Midbrain (tissue), 1 donor: ENCODE data around the gene RASA2.
A peak's percentile ranks its signal among the peaks of the same experiment; 100 is the strongest.
"Not testable (repeated sequence)": the region's sequence is repeated elsewhere in the genome, so short reads cannot be mapped to it uniquely, and the experiment has no call there.

Experiments
- DNase-seq: peaks from one replicate; lab custom pipeline; 2025; lab: John Stamatoyannopoulos, UW

The RASA2 gene

GRCh38 chr3:141456301-141456625, 30.6 kb upstream of the RASA2 start:
- no peak for DNase-seq

GRCh38 chr3:141457624-141458236, 29.1 kb upstream of the RASA2 start:
- no peak for DNase-seq

DNA sequence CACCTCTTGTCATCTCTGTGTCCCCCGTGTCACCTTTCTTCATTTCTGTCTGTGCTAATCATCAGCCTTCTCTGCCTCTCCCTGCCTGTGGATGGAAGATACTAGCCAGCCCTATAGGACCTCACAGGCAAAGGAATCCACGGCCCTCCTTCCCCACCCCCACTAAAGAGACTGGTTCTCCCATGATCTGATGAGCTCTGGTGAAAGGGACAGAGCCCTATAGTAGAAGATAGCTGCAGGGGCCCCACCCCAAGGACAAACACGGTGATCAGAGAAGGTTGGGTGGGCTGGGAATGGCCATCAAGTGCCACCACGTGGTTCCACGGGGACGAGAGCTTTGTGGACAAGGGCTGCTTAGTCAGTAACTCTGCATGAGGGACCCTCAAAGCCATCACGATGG, 27.8 kb upstream of the RASA2 start:
- DNase-seq = no peak

GRCh38 chr3:141460097-141460704, 26.6 kb upstream of the RASA2 start:
- peak; percentile 86 for DNase-seq

DNA sequence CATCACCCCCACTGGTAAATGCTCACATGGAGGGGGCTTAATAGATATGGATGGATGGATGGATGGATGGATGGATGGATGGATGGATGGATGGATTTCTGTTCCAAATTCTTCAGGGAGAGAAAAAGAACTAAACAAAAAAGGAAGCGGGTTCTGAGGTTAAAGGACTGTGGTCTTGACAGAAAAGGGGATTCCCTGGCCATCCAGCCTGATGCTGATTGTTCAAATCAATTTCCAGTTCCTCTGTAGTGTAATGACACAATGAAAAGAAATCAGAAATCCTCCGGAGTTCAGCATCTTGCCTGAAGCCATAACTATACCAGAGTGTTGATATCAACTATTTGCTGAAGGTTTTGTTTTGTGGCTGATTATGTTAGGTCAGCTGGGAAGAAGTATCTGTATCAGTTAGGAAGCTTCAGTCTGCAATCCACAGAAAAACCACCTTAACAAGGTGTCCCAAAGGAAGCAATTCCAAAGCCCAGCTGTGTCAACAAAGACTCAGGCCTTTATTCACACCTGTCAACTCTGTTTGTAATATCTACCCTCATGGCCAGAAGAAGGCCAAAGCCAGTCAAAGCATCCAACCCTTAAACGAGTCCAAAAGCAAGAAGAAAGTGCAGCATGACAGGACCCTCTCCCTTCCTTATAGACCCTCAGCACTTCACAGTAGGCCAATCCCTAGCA, 24.5 kb upstream of the RASA2 start:
- no peak for DNase-seq

DNA sequence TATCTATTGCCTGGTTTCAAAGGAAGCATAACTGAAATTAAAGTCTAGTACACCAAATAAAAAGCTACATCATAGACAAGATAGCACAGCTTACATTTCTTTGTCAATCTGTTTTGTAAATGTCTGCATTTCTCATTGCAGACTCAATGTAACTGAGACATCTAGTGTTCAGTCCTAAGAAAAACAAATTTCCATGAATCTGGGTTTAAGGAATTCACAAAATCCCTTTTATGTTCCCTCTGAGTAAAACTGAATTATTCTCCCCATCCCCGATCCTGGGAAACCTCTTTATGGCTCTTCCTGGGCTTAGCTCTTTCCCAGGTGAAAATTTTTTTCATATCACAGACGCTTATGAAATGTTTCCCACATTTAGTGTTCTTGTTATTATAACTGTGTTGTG, 21.6 kb upstream of the RASA2 start:
- DNase-seq = no peak

DNA sequence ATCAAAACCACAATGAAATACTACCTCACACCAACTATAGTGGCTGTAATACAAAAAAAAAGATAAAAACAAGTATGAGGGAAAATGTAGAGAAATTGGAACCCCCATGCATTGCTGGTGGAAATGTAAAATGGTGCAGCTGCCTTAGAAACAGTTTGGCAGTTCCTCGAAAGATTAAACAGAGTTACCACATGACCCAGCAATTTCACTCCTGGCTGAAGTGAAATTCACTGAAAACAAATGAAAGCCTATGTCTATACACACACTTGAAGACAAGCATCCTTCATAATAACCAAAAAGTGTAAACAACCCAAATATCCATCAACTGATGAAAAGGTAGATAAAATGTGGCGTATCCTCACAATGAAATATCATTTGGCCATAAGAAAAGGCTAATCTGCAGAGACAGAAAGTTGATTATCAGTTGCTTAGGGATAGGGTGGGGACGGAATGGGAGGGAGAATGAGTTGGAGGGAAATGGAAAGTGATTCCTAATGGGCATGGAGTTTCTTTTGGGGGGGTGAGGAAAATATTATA, 20.1 kb upstream of the RASA2 start:
- no peak for DNase-seq

- no peak for DNase-seq
Measured at GRCh38 chr3:141469720-141470119, 17.1 kb upstream of the RASA2 start.

- DNase-seq = no peak
Measured at GRCh38 chr3:141471160-141471559, 15.7 kb upstream of the RASA2 start.

DNA sequence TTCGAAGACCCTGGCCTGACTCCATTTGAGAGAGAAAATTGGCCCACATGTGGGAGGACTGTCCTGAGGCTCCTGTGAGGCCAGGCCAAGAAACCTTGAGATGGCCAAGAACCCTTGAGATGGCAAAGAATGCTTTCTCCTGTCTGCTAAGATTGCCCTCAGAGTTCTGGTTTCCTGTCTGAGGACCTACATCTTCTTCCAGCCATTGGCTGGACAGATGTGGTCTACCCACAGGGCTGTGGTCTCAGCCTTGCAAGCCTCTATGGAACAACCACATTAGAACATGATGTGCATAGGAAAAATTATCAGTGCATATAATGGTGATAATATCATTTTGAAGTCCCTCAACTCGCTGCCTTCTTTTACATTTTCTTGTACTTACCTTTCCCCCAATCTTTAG, 10.8 kb upstream of the RASA2 start:
- DNase-seq = no peak

- no peak for DNase-seq
Measured at GRCh38 chr3:141477224-141477623, 9.6 kb upstream of the RASA2 start.

- no peak for DNase-seq
Measured at GRCh38 chr3:141478139-141478538, 8.7 kb upstream of the RASA2 start.

GRCh38 chr3:141478840-141479239, 8.0 kb upstream of the RASA2 start:
- not testable (repeated sequence) for DNase-seq

- DNase-seq = no peak
Measured at GRCh38 chr3:141482245-141482922, 4.4 kb upstream of the RASA2 start.

- no peak for DNase-seq
Measured at GRCh38 chr3:141484701-141485287, 2.0 kb upstream of the RASA2 start.

GRCh38 chr3:141485641-141486495, 959 bp upstream of the RASA2 start:
- DNase-seq = no peak

- no peak for DNase-seq
Measured at GRCh38 chr3:141486496-141486745, 406 bp upstream of the RASA2 start.

GRCh38 chr3:141487521-141488252, 860 bp downstream of the RASA2 start:
- DNase-seq = peak; percentile 20

GRCh38 chr3:141489203-141489602, 2.4 kb downstream of the RASA2 start:
- no peak for DNase-seq

DNA sequence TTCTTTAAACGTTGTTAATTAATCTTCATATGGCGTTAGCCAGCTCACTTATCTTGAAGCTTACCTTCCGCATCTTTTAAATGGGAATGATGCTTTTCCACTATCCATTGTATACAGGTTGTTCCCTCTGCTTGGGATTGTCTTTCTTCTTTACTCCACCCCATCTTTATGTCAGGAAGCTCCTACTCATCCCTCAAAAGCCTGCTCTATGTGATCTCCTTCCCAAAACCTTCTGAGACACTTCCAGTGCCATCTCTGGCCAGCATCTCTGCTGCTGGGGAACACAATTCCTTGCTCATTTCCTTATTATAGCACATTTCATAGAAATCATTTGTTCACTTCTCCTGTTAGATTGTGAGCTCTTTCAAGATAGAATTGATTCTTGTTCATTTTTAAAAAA, 4.3 kb downstream of the RASA2 start:
- no peak for DNase-seq

GRCh38 chr3:141491929-141492328, 5.1 kb downstream of the RASA2 start:
- no peak for DNase-seq
